GM19438 (cell line): Measurements from ENCODE around the gene MAN2B2.

Experiments used
- ATAC-seq: cut with Tn5 transposase; IDR thresholded peaks from one replicate; pipeline ENCODE4 v1.9.1; 2021; ENCODE audit warnings: low read depth; ENCODE audit not compliant: unreplicated experiment

The MAN2B2 gene

DNA sequence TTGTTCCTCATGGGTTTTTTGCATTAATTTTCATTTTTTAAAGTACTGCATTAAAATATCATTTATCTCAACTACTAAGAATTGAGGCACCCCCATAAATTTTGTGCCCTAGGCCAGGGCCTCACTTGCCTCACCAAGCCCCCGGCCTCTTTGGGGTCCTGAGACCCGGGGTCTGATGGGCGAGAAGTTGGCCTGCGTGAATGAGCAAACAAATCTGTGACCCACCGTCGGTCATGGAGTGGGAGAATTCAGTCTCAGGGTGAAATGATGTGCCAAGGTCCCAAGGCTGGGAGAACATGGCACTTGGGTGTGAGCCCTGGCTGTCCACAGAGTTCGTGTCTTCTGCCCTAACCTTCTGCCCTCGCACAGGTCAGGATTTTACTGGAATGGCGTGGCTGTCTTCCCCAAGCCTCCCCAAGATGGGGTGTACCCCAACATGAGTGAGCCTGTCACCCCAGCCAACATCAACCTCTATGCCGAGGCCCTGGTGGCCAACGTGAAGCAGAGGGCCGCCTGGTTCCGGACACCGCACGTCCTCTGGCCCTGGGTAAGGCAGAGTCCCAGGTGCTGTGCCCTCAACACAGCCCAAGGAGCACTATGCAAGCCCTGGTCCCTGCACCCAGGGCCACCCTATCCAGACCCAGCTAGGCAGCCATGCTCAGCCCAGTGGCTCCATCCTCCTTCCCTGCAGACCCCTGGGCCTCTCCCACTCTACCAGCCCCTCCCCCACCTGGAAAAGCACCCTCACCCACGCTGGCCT lies 18.0 kb downstream of the MAN2B2 start:
- no peak for ATAC-seq

GRCh38 chr4:6594341-6594740 lies 19.4 kb downstream of the MAN2B2 start:
- no peak for ATAC-seq

GRCh38 chr4:6594826-6595355 lies 19.9 kb downstream of the MAN2B2 start:
- ATAC-seq, result no peak

DNA sequence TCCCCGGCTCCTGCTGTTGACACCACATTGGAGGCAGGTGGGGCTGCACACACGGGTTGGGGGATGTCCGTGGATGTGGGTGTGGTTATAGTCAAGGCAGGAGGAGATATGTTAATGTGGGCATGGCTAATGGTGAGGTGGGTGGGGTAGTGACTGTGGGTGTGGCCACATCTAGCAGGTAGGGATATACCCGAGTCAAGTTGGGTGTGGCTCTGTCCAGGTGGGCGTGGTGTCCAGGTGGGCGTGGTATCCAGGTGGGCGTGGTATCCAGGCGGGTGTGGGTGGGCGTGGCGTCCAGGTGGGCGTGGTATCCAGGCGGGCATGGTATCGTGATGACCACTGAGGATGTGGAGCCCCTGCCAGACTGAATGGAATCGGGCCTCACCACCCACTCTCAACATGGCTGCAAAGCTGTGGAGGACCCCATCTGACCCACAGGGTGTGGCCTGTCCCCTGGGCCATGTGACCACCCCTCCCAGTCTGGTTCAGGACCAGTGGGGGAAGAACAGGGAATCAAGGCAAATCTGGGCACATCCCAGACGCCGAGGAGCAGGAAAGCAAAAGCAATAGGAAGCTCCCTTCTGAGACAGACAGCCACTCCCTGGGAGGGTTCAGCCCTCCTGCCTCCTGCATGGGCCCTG lies 21.0 kb downstream of the MAN2B2 start:
- ATAC-seq, result no peak

- ATAC-seq, result no peak
Observed at GRCh38 chr4:6596948-6597347, 22.0 kb downstream of the MAN2B2 start.

DNA sequence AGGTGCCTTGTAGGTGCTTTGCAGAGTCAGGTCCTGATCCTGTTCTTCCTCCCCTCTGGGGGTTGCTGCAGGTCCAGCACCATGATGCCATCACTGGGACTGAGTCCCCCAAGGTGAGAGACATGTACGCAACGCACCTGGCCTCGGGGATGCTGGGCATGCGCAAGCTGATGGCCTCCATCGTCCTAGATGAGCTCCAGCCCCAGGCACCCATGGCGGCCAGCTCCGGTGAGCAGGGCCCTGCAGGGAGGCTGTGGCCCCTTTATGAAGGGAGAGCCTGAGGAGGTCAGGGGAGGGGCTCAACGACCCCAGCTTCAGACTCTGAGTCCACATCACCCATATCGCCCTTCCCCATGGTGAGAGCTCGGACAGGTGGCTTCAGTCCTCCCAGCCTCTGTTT lies 23.1 kb downstream of the MAN2B2 start:
- no peak for ATAC-seq

DNA sequence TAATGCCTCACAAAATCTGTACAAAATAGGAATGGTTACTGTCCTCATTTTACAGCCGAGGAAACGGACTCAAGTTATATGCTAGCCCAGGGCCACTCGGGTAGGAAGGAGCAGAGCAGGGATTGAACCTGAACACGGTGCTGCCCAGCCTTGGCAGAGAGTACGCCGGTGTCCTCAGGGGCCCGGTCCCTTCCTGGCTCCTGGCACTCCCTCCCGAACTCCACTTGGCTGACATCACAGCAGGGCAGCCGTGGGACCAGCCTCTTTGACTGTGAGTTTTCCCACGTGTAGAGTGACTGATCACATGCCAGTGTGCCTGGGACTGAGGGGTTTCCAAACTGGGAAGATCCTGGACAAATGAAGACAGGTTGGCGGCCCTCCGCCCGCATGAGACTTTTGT lies 23.7 kb downstream of the MAN2B2 start:
- no peak for ATAC-seq

- no peak for ATAC-seq
Observed at GRCh38 chr4:6601661-6602250, 26.8 kb downstream of the MAN2B2 start.

- ATAC-seq, result no peak
Observed at GRCh38 chr4:6602289-6602688, 27.3 kb downstream of the MAN2B2 start.

DNA sequence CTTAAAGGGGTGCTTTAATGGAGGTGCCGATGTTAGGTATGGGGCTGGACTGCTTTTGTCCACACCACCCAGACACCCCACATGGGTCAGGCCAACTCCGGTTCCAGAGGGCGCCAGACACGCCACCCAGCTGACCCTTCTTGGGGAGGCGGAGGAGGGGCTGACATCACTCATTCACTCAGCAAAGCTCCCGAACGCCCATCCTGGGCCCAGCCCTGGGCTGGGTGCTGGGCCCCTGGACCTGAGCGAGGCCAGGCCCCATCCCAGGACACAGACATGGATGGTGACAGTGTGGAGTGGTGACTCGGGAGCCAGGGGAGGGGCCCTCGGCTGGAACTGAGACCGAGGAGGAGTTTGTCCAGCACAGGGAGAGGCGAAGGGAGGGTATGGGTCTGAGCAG lies 28.1 kb downstream of the MAN2B2 start:
- no peak for ATAC-seq

- no peak for ATAC-seq
Observed at GRCh38 chr4:6605114-6605513, 30.1 kb downstream of the MAN2B2 start.

DNA sequence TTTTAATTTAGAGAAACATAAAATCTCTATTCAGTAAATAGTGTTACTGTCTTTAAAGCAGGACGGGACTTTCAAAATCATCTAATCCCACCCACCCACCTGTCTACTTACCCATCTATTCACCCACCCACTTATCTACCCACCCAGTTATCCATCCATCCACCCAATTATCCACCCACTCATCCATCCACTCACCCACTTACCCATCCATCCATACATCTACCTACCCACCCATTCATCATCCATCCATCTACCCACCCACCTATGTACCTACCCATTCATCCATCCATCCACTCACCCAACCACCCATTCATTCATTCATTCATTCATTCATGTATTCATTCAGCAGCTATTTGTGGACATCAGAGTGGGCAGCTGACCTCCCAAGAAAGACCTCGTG lies 30.6 kb downstream of the MAN2B2 start:
- no peak for ATAC-seq

DNA sequence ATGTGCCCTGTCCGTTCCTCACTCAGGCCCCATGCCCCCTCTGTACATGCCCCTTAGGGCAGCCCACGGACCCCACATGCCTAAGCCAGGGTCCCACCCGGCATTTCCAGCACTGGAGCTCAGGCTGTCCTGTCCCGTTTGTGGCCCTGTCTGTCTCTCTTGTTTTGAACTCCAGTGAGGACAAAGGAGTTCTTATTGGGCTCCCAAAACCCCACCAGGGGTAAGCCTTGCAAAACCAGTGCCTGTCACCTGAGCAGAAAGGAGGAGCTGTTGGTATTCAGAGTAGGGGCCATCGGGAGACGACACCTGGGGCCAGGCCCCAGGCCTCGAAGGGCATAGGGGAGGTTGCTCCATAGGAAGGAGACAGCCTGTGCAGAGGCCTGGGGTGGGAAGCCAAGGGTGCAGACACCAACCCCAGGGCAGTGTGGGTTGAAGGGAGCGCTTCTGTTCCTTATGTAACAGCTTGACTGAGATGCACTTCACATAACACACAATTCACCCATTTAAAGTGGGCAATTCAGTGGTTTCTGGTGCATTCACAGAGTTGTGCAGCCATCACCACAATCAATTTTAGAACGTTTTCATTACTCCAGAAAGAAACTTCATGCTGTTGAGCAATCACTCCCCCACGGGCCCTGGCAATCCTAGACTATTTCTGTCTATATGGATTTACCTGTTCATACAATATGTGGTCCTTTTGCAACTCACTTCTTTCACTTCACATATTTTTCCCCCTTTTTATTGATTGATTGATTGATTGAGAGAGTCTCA lies 31.7 kb downstream of the MAN2B2 start:
- ATAC-seq, result no peak

- no peak for ATAC-seq
Observed at GRCh38 chr4:6607368-6608055, 32.5 kb downstream of the MAN2B2 start.

GRCh38 chr4:6608758-6609414 lies 33.9 kb downstream of the MAN2B2 start:
- no peak for ATAC-seq

- no peak for ATAC-seq
Observed at GRCh38 chr4:6609415-6610079, 34.6 kb downstream of the MAN2B2 start.

- ATAC-seq, result no peak
Observed at GRCh38 chr4:6610856-6611430, 36.0 kb downstream of the MAN2B2 start.

- ATAC-seq, result no peak
Observed at GRCh38 chr4:6612961-6613675, 38.1 kb downstream of the MAN2B2 start.
